Measurements from ENCODE around the gene IQGAP3. TPM values are rescaled to one million over a fixed set of nuclear protein-coding genes. Genes with fewer than 3 reads are reported as not detected.

The IQGAP3 gene, protein sequence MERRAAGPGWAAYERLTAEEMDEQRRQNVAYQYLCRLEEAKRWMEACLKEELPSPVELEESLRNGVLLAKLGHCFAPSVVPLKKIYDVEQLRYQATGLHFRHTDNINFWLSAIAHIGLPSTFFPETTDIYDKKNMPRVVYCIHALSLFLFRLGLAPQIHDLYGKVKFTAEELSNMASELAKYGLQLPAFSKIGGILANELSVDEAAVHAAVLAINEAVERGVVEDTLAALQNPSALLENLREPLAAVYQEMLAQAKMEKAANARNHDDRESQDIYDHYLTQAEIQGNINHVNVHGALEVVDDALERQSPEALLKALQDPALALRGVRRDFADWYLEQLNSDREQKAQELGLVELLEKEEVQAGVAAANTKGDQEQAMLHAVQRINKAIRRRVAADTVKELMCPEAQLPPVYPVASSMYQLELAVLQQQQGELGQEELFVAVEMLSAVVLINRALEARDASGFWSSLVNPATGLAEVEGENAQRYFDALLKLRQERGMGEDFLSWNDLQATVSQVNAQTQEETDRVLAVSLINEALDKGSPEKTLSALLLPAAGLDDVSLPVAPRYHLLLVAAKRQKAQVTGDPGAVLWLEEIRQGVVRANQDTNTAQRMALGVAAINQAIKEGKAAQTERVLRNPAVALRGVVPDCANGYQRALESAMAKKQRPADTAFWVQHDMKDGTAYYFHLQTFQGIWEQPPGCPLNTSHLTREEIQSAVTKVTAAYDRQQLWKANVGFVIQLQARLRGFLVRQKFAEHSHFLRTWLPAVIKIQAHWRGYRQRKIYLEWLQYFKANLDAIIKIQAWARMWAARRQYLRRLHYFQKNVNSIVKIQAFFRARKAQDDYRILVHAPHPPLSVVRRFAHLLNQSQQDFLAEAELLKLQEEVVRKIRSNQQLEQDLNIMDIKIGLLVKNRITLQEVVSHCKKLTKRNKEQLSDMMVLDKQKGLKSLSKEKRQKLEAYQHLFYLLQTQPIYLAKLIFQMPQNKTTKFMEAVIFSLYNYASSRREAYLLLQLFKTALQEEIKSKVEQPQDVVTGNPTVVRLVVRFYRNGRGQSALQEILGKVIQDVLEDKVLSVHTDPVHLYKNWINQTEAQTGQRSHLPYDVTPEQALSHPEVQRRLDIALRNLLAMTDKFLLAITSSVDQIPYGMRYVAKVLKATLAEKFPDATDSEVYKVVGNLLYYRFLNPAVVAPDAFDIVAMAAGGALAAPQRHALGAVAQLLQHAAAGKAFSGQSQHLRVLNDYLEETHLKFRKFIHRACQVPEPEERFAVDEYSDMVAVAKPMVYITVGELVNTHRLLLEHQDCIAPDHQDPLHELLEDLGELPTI (N-terminal part only)
- 99.3 and 101 TPM in 2 replicates for total RNA-seq (2014; rRNA removed; shearing (Covaris generic))

GRCh38 chr1:156571919-156572662 lies at the start of gene IQGAP3:
IQGAP3 (minus strand) TSS chr1:156572565; CDS start chr1:156572529, 36 bp downstream.

DNA sequence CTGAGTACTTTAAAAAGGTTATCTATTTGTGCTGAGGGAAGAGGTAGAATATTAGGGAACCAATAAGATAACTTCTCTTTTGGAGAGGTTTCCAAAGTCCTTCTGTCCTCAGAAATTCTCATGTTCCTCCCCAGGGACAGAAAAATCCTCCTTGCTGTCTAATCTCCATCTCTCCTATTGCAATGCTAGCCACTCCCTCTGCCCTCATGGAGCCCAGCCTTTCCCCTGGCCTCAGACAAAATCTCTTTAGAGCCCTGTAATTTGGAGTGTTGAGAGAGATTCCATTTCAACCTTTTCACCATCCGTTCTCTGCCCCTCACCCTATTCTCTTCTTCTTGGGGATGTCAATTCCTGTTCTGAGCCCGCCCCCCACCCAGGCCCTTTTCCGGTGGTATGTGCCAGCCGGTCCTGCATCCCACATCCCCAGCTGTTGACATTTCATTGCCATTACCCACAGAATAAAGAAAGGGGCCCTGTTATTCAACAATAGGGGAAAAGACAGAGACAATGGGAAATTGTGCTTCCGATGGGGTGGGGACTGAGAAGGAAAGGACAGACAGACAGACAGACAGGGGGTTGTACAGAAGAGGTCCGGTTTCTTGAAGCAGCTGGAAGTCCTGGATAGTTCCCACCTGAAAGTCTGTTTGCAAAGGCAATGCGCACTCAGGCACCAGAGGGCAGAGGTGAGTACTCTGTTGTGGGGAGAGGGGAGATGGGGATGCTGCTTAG lies 46.7 kb upstream of the IQGAP3 start, which contains the start of gene HAPLN2:
TSS of gene HAPLN2 (plus strand) at position 563 of the 729 bp plus-strand sequence. CDS start 4,076 bp downstream, outside the sequence.

GRCh38 chr1:156601122-156601830 lies 28.9 kb upstream of the IQGAP3 start, which contains the start of gene GPATCH4:
GPATCH4 (minus strand) TSS chr1:156601479.

DNA sequence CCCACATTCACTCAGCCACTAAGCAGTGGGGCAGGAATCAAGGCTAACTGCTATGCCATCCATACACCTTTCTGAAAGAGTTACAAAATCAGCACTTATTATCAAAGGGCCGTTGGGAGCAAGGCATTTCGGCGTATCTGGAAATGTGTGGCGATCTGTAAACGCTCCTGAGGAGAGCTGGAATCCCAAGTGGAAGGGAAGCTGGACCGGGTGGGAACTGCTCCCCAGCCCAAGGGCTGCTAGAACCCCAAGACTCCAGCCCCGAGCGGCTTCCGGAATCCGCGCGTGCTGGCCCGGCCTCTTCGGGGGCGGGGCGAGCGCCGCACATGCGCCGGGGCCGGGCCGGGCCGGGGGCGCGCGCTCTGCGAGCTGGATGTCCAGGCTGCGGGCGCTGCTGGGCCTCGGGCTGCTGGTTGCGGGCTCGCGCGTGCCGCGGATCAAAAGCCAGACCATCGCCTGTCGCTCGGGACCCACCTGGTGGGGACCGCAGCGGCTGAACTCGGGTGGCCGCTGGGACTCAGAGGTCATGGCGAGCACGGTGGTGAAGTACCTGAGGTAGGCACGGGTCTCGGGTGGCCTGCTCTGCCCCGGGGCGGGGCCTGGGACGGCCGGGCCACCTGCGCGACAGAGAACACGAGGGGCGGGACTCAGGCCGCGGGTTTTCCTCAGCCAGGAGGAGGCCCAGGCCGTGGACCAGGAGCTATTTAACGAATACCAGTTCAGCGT lies 19.2 kb upstream of the IQGAP3 start, which contains the start of gene NAXE:
TSS of gene NAXE (plus strand) at position 345 of the 726 bp plus-strand sequence. CDS start at position 374, 29 bp downstream.

DNA sequence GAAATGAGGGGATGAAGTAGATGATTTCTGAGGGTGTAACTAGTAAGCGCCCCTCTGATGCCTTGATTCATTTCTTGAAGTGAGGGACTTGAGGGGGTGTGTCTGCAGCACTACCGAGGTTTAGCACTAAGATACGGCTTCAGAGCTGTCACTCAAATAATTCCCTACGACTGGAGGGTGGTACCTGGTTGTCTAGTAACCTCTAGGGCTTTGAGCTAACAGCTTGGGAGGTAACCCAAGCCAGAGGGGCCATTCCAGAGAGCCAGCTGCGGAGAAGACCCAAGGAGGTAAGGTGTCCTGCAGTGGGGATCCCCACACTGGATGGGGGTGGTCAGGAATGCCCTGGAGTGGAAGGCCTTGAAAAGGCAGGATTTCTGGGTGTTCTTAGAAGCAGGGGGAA lies 7.1 kb upstream of the IQGAP3 start, which contains the start of gene TTC24:
TSS of gene TTC24 (plus strand) at position 252 of the 400 bp plus-strand sequence. CDS start 1,642 bp downstream, outside the sequence.

DNA sequence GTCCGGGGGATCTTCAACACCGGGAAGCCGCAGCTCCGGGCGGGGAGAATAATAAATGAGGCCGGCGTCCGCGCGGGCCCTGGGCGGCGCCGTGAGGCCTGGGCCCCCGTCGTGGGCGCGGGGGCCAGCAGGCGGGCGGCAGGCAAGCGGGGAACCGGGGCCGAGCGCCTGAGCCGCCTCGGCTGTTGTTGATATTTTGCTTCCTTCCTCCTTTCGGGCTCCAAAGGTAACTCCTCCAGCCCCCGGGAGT lies 71.9 kb downstream of the IQGAP3 start, which contains the start of gene MEF2D:
TSS of gene MEF2D (minus strand) at position 233 of the 250 bp plus-strand sequence. CDS start 17,483 bp downstream, outside the sequence.

Small RNA genes within 50 kb of the gene (small RNA-seq; reads per million reads assigned to genes)
- not detected for gene RF00019

Other genes starting within 250 kb of the IQGAP3 start
- gene CCT3, start 234.3 kb downstream of the IQGAP3 start, total RNA-seq (2014; rRNA removed; shearing (Covaris generic)) = 455 and 469 TPM in 2 replicates
- gene TSACC, start 234.0 kb downstream of the IQGAP3 start, total RNA-seq (2014; rRNA removed; shearing (Covaris generic)) = 0.50 TPM in 1 of 2 replicates, not detected in the other
- not detected in 2 replicates for gene RHBG, start 203.4 kb downstream of the IQGAP3 start, total RNA-seq (2014; rRNA removed; shearing (Covaris generic))
- gene MEF2D, start 71.8 kb downstream of the IQGAP3 start, total RNA-seq (2014; rRNA removed; shearing (Covaris generic)) = 23.1 and 26.2 TPM in 2 replicates
- gene TTC24, start 7.2 kb upstream of the IQGAP3 start, total RNA-seq (2014; rRNA removed; shearing (Covaris generic)) = not detected in 2 replicates
- gene NAXE, start 19.2 kb upstream of the IQGAP3 start, total RNA-seq (2014; rRNA removed; shearing (Covaris generic)) = 215 and 218 TPM in 2 replicates
- 101 and 103 TPM in 2 replicates for gene GPATCH4, start 28.9 kb upstream of the IQGAP3 start, total RNA-seq (2014; rRNA removed; shearing (Covaris generic))
- gene HAPLN2, start 46.9 kb upstream of the IQGAP3 start, total RNA-seq (2014; rRNA removed; shearing (Covaris generic)) = not detected in 2 replicates
- not detected in 2 replicates for gene BCAN, start 69.6 kb upstream of the IQGAP3 start, total RNA-seq (2014; rRNA removed; shearing (Covaris generic))
- gene NES, start 104.8 kb upstream of the IQGAP3 start, total RNA-seq (2014; rRNA removed; shearing (Covaris generic)) = 47.5 and 50.1 TPM in 2 replicates
- 1.8 and 2.6 TPM in 2 replicates for gene CRABP2, start 133.0 kb upstream of the IQGAP3 start, total RNA-seq (2014; rRNA removed; shearing (Covaris generic))
- 28.6 and 47.5 TPM in 2 replicates for gene METTL25B, start 155.9 kb upstream of the IQGAP3 start, total RNA-seq (2014; rRNA removed; shearing (Covaris generic))
- 44.0 and 46.3 TPM in 2 replicates for gene ISG20L2, start 156.2 kb upstream of the IQGAP3 start, total RNA-seq (2014; rRNA removed; shearing (Covaris generic))
- 263 and 271 TPM in 2 replicates for gene MRPL24, start 168.5 kb upstream of the IQGAP3 start, total RNA-seq (2014; rRNA removed; shearing (Covaris generic))
- 661 and 664 TPM in 2 replicates for gene HDGF, start 179.1 kb upstream of the IQGAP3 start, total RNA-seq (2014; rRNA removed; shearing (Covaris generic))
- 71.5 and 86.6 TPM in 2 replicates for gene PRCC, start 195.0 kb upstream of the IQGAP3 start, total RNA-seq (2014; rRNA removed; shearing (Covaris generic))
- 1.0 and 1.8 TPM in 2 replicates for gene SH2D2A, start 244.3 kb upstream of the IQGAP3 start, total RNA-seq (2014; rRNA removed; shearing (Covaris generic))